ENCODE results near the gene HTR1D. TPM values are rescaled to one million over a fixed set of nuclear protein-coding genes. Genes with fewer than 3 reads are reported as not detected.

Gene HTR1D, protein sequence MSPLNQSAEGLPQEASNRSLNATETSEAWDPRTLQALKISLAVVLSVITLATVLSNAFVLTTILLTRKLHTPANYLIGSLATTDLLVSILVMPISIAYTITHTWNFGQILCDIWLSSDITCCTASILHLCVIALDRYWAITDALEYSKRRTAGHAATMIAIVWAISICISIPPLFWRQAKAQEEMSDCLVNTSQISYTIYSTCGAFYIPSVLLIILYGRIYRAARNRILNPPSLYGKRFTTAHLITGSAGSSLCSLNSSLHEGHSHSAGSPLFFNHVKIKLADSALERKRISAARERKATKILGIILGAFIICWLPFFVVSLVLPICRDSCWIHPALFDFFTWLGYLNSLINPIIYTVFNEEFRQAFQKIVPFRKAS
- total RNA-seq: not detected in 2 replicates

DNA sequence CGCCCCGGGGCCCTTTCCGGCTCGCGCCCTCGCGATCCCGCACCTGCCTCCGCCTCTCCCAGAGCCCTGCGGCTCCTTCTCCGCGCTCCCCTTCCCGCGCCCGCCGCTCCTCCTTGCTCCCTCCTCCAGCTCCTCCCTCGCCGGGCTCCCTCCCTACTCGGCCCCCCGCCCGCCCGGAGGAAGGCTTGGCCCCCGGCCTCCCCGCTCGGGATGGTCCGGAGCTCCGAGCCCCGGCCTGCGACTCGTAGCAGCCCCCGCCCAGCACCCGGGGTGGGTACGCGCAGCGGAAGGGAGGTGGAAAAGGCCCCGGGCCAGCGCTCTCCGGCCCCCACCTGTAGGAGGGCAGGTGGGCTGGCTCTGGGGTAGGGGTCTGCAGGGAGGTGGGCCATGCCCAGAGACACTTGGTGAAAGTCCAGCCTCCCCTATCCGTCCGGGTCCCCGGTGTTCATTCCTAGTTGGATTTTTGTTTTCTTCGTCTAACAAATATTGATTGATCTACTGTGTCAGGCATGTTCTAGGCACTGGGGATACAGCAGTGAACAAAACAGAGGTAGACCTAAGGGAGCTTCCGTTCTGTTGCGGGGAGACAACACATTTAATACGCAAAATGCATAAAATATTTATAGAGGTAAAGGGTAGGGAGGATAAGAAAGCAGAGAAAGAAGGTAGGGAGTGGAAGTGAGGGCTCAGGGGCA lies at the start of gene HTR1D:
Gene HTR1D, minus strand, starts transcription at position 82 of the 695 bp plus-strand sequence. CDS start 23,283 bp downstream, outside the sequence.

DNA sequence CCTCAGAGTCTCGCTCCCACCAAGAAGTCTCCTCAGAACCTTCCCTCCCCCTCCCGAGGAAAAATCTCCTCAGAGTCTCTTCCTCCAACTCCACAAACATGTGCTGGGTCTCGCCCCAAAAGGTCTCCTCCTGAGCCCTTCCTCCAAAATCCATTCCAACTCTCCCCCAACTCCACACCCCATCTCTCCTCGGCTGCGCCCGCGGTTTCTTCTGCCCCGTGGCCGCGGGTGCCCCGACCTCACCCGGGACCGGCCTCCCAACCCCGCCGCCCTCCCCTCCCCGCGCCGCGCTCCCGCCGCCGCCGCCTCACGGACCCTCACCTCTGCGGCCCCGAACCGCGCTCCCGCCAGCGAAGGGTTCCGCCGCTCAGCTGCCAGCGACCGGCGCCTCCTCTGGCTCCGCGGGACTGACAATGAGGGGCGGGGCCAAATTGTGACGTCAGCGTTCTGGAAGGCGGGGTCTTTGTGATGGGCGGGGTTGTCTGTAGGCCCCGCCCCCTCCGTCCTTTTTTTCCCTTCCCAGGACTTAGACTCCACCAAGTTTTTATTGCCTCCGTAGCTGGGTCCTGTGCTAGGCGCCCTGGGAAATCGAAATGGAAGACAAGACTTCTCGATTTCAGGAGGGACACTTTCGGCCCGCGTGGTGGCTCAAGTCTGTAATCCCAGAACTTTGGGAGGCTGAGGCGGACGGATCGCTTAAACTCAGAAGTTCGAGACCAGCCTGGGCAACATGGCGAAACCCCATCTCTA lies 48.7 kb downstream of the HTR1D start, which contains the start of gene LUZP1:
Gene LUZP1, minus strand, starts transcription at position 412 of the 750 bp plus-strand sequence.

Other genes with a start within 250 kb of the HTR1D start
- not detected in 2 replicates for gene LACTBL1, start 244.6 kb downstream of the HTR1D start, total RNA-seq
- gene TEX46, start 201.7 kb downstream of the HTR1D start, total RNA-seq: not detected in 2 replicates
- 56.1 and 65.5 TPM in 2 replicates for gene KDM1A, start 198.0 kb downstream of the HTR1D start, total RNA-seq
- 16.7 and 18.2 TPM in 2 replicates for gene LUZP1, start 48.6 kb downstream of the HTR1D start, total RNA-seq
- 39.8 and 50.9 TPM in 2 replicates for gene HNRNPR, start 126.8 kb upstream of the HTR1D start, total RNA-seq
- 13.5 and 21.4 TPM in 2 replicates for gene ZNF436, start 152.3 kb upstream of the HTR1D start, total RNA-seq
- gene TCEA3, start 207.2 kb upstream of the HTR1D start, total RNA-seq: 1.5 and 10.9 TPM in 2 replicates